Mesendoderm (in vitro differentiated cells): ENCODE data around the gene FAM171A1.
"Not testable (repeated sequence)": the region's sequence is repeated elsewhere in the genome, so short reads cannot be mapped to it uniquely, and the experiment has no call there.

Experiments
- DNase-seq: peaks from one replicate; pipeline ENCODE4 v3.0.0; 2013
- H2AK5ac ChIP-seq: 2 replicates; pipeline ENCODE4 v1.6.1; 2013; ENCODE audit warnings: low read length, inconsistent platforms
- H2BK120ac ChIP-seq: 2 replicates; pipeline ENCODE4 v1.6.1; 2013; ENCODE audit warnings: low read depth, mild to moderate bottlenecking, low read length, moderate library complexity, mixed read lengths
- H2BK15ac ChIP-seq: replicated peaks from 2 replicates; pipeline ENCODE4 v1.6.1; 2013; ENCODE audit warnings: low read depth, mild to moderate bottlenecking, moderate library complexity
- H2BK5ac ChIP-seq: 2 replicates; pipeline ENCODE4 v1.6.1; 2013; ENCODE audit warnings: low read length, inconsistent platforms
- H3K18ac ChIP-seq: 2 replicates; pipeline ENCODE4 v1.6.1; 2013; ENCODE audit warnings: mild to moderate bottlenecking, low read length, mixed read lengths
- H3K23ac ChIP-seq: one replicate; pipeline ENCODE4 v1.6.1; 2013; ENCODE audit warnings: low read length
- H3K27ac ChIP-seq: 2 replicates; pipeline ENCODE4 v1.5.1; 2013; ENCODE audit warnings: low read depth, mild to moderate bottlenecking, inconsistent platforms, low read length, moderate library complexity
- H3K27me3 ChIP-seq: 2 replicates; pipeline ENCODE4 v1.6.1; 2013; ENCODE audit warnings: low read length, control low read depth, mild to moderate bottlenecking, inconsistent platforms; ENCODE audit not compliant: insufficient read depth, poor library complexity
- H3K36me3 ChIP-seq: 2 replicates; pipeline ENCODE4 v1.6.1; 2013; ENCODE audit warnings: low read length, inconsistent platforms; ENCODE audit not compliant: control insufficient read depth, insufficient read depth
- H3K4ac ChIP-seq: one replicate; pipeline ENCODE4 v1.6.1; 2013; ENCODE audit warnings: low read depth, mild to moderate bottlenecking, low read length, moderate library complexity
- H3K4me1 ChIP-seq: 2 replicates; pipeline ENCODE4 v1.6.1; 2013; ENCODE audit warnings: low read depth, low read length, inconsistent platforms; ENCODE audit not compliant: control insufficient read depth
- H3K4me2 ChIP-seq: 2 replicates; pipeline ENCODE4 v1.6.1; 2013; ENCODE audit warnings: low read length
- H3K4me3 ChIP-seq: 2 replicates; pipeline ENCODE4 v1.5.1; 2013; ENCODE audit warnings: mild to moderate bottlenecking, low read length
- H3K56ac ChIP-seq: one replicate; pipeline ENCODE4 v1.6.1; 2013; ENCODE audit warnings: low read length
- H3K79me1 ChIP-seq: 2 replicates; pipeline ENCODE4 v1.6.1; 2013; ENCODE audit warnings: low read length, inconsistent platforms
- H3K79me2 ChIP-seq: 2 replicates; pipeline ENCODE4 v1.6.1; 2013; ENCODE audit warnings: mild to moderate bottlenecking, low read length; ENCODE audit not compliant: control insufficient read depth, insufficient read depth
- H3K9ac ChIP-seq: 2 replicates; pipeline ENCODE4 v1.6.1; 2013; ENCODE audit warnings: low read length, inconsistent platforms
- H4K5ac ChIP-seq: one replicate; pipeline ENCODE4 v1.6.1; 2013; ENCODE audit warnings: low read length
- H4K8ac ChIP-seq: one replicate; pipeline ENCODE4 v1.6.1; 2013; ENCODE audit warnings: low read depth, mild to moderate bottlenecking, control low read depth, low read length, moderate library complexity
- WGBS: extraction: QIAGEN DNeasy Blood & Tissue Kit; methylation state at CpG from one replicate; pipeline ENCODE4 v1.1.7; 2013; ENCODE audit warnings: low lambda C conversion rate, missing lambda C conversion rate; ENCODE audit not compliant: insufficient coverage; ENCODE audit errors: extremely low coverage; 5-methylcytosine and 5-hydroxymethylcytosine counted together

Gene FAM171A1

GRCh38 chr10:15395935-15396334 is 24.8 kb upstream of the FAM171A1 start:
- Histone ChIP-seq H2BK15ac (no peak overlapping the region), H3K4me3 (no peak overlapping the region), H3K27ac (no peak overlapping the region), H2AK5ac (no peak overlapping the region), H2BK5ac (no peak overlapping the region), H3K27me3 (no peaks in the 10 kb centered on the region), H3K79me2 (no peaks in the 10 kb centered on the region), H3K18ac (no peak overlapping the region), H3K4ac (no peak overlapping the region), H3K9ac (no peak overlapping the region), H2BK120ac (no peak overlapping the region), H4K8ac (no peak overlapping the region), H3K23ac (no peak overlapping the region), H3K79me1 (no peaks in the 10 kb centered on the region), H4K5ac (no peak overlapping the region), H3K56ac (no peak overlapping the region), H3K4me1 (no peaks in the 10 kb centered on the region), H3K4me2 (no peak overlapping the region), H3K36me3 (no peaks in the 10 kb centered on the region)
- WGBS: no CpG with 5 or more reads among the region's 3 CpGs
- no peak for DNase-seq

- Histone ChIP-seq H3K79me2 (no peaks in the 10 kb centered on the region), H3K79me1 (no peaks in the 10 kb centered on the region), H3K18ac (no peak overlapping the region), H3K27ac (no peak overlapping the region), H4K5ac (no peak overlapping the region), H3K56ac (no peak overlapping the region), H2BK15ac (no peak overlapping the region), H2AK5ac (no peak overlapping the region), H2BK120ac (no peak overlapping the region), H3K23ac (no peak overlapping the region), H3K9ac (no peak overlapping the region), H2BK5ac (no peak overlapping the region), H3K4ac (no peak overlapping the region), H3K4me2 (no peak overlapping the region), H3K36me3 (no peaks in the 10 kb centered on the region), H4K8ac (no peak overlapping the region), H3K4me3 (no peak overlapping the region), H3K27me3 (no peaks in the 10 kb centered on the region), H3K4me1 (no peaks in the 10 kb centered on the region)
- no CpG with 5 or more reads among the region's 4 CpGs for WGBS
- DNase-seq: no peak
Observed at GRCh38 chr10:15393139-15393825, 22.2 kb upstream of the FAM171A1 start.

GRCh38 chr10:15391491-15391890 is 20.4 kb upstream of the FAM171A1 start:
- no peak overlapping the region for H3K9ac ChIP-seq
- no peak overlapping the region for H4K8ac ChIP-seq
- WGBS: no CpG with 5 or more reads among the region's 5 CpGs
- H3K79me1 ChIP-seq: no peaks in the 10 kb centered on the region
- H3K79me2 ChIP-seq: no peaks in the 10 kb centered on the region
- H2BK120ac ChIP-seq: no peak overlapping the region
- no peak overlapping the region for H3K4me2 ChIP-seq
- no peak overlapping the region for H3K27ac ChIP-seq
- no peak overlapping the region for H2BK15ac ChIP-seq
- H2BK5ac ChIP-seq: no peak overlapping the region
- H4K5ac ChIP-seq: no peak overlapping the region
- no peak overlapping the region for H3K23ac ChIP-seq
- H3K18ac ChIP-seq: no peak overlapping the region
- H3K4me3 ChIP-seq: no peak overlapping the region
- no peak for DNase-seq
- no peak overlapping the region for H3K56ac ChIP-seq
- no peaks in the 10 kb centered on the region for H3K27me3 ChIP-seq
- no peaks in the 10 kb centered on the region for H3K36me3 ChIP-seq
- no peaks in the 10 kb centered on the region for H3K4me1 ChIP-seq
- H3K4ac ChIP-seq: no peak overlapping the region
- no peak overlapping the region for H2AK5ac ChIP-seq

- not testable (repeated sequence) for DNase-seq, H3K4me3 ChIP-seq, H4K5ac ChIP-seq, H4K8ac ChIP-seq, H3K79me1 ChIP-seq, H3K4ac ChIP-seq, H3K4me2 ChIP-seq, H2BK15ac ChIP-seq, H3K4me1 ChIP-seq, H3K79me2 ChIP-seq, H3K9ac ChIP-seq, H2AK5ac ChIP-seq, H3K27ac ChIP-seq, H3K27me3 ChIP-seq, H3K23ac ChIP-seq, H3K18ac ChIP-seq, H2BK120ac ChIP-seq, H2BK5ac ChIP-seq, H3K56ac ChIP-seq, H3K36me3 ChIP-seq
- WGBS: no CpG with 5 or more reads among the region's 7 CpGs
Observed at GRCh38 chr10:15388172-15388571, 17.1 kb upstream of the FAM171A1 start.

GRCh38 chr10:15387021-15387420 is 15.9 kb upstream of the FAM171A1 start:
- no peaks in the 10 kb centered on the region for H3K79me2 ChIP-seq
- peak overlapping the region; percentile 3 for H3K56ac ChIP-seq
- no peaks in the 10 kb centered on the region for H3K36me3 ChIP-seq
- H3K9ac ChIP-seq: no peak overlapping the region
- H3K79me1 ChIP-seq: no peaks in the 10 kb centered on the region
- no peaks in the 10 kb centered on the region for H3K27me3 ChIP-seq
- H3K4me1 ChIP-seq: no peaks in the 10 kb centered on the region
- H4K8ac ChIP-seq: no peak overlapping the region
- no peak overlapping the region for H3K27ac ChIP-seq
- no peak overlapping the region for H3K18ac ChIP-seq
- no peak overlapping the region for H4K5ac ChIP-seq
- no peak overlapping the region for H2AK5ac ChIP-seq
- H3K4me3 ChIP-seq: no peak overlapping the region
- no CpG with 5 or more reads among the region's 5 CpGs for WGBS
- no peak overlapping the region for H3K4me2 ChIP-seq
- H3K4ac ChIP-seq: no peak overlapping the region
- no peak overlapping the region for H2BK15ac ChIP-seq
- no peak overlapping the region for H2BK5ac ChIP-seq
- no peak overlapping the region for H3K23ac ChIP-seq
- no peak overlapping the region for H2BK120ac ChIP-seq
- peak; percentile 69 for DNase-seq
